Lower leg skin (tissue), 3 donors: Measurements from ENCODE around the gene LMOD1.

ENCODE experiments used
- CTCF ChIP-seq, 3 donors: fragments of 450-650 bp; IDR thresholded peaks; one replicate each; pipeline ENCODE4 v1.5.1; 2016; ENCODE audit warnings: antibody characterized with exemption in 3 of 3, mild to moderate bottlenecking in 3 of 3, moderate library complexity in 2 of 3
- POLR2A ChIP-seq, 2 donors: fragments of 450-650 bp; IDR thresholded peaks; one replicate each; pipeline ENCODE4 v1.6.1; 2016 to 2017; ENCODE audit warnings: antibody characterized with exemption in 2 of 2, mild to moderate bottlenecking in 1 of 2, moderate library complexity in 1 of 2

- no peak for TF ChIP-seq POLR2A (IDR thresholded peaks at IDR 0.05)
- TF ChIP-seq CTCF (IDR thresholded peaks at IDR 0.05) = no peak
Measured at GRCh38 chr1:201925981-201926645, 20.2 kb downstream of the LMOD1 start.
